ENCODE data around the gene ARHGEF1.

ARHGEF1 gene

DNA sequence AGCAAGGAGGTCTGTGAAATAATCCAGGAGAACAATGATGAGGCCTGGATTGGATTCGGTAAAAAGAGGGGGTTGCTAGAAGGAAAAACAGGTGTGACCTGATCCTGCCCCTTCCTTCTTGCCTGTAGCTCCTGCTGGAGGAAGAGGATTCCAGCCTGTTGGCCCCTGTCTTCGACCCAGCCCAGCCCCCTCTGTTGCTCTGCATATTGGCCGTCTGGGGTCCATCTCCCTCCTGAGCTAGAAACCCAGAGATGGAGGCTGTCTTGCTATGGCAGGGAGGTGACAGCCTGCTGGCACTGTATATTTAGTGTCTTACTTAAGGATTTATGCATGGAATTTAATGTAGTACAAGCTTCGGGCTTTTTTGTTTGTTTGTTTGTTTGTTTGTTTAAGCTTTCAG, 31.5 kb upstream of the ARHGEF1 start:
- TF ChIP-seq, protein P1, sequence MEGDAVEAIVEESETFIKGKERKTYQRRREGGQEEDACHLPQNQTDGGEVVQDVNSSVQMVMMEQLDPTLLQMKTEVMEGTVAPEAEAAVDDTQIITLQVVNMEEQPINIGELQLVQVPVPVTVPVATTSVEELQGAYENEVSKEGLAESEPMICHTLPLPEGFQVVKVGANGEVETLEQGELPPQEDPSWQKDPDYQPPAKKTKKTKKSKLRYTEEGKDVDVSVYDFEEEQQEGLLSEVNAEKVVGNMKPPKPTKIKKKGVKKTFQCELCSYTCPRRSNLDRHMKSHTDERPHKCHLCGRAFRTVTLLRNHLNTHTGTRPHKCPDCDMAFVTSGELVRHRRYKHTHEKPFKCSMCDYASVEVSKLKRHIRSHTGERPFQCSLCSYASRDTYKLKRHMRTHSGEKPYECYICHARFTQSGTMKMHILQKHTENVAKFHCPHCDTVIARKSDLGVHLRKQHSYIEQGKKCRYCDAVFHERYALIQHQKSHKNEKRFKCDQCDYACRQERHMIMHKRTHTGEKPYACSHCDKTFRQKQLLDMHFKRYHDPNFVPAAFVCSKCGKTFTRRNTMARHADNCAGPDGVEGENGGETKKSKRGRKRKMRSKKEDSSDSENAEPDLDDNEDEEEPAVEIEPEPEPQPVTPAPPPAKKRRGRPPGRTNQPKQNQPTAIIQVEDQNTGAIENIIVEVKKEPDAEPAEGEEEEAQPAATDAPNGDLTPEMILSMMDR (IDR thresholded peaks at IDR 0.05; ENCODE audit: insufficient read depth, low read length, missing control alignments) = no peak
- no peak for DNase-seq (ENCODE audit: low read depth, low spot score)
- ChIA-PET POLR2A (no interaction called here), CTCF (interaction anchor here (1.2 kb wide), 2 partner anchors 15 to 17 kb away, joined by 4 read pairs; no protein-coding TSS in a partner anchor)
- no peak overlapping the region for H3K4me3 ChIP-seq (ENCODE audit: low read depth, low read length)

DNA sequence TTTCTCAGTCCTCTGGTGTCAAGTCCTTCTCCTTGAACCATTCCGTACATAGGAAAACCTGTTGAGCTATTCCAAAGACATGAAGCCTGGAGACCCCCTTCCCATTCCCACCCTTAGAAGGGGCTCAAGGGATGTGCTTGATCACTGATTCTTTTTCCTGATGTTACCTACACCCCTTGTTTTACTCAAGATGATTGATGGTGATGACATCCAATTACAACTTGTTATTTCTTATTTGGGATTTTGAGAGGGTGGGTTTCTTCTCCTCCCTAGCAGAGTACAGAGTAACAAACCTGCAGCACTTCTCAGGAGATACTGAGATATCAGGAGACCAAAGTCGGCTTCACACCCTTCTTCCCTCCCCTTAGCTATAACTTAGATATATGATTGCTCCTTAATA, 29.6 kb upstream of the ARHGEF1 start:
- CTCF ChIA-PET = interaction anchor here (1.3 kb wide), 1 partner anchor 18 kb away, joined by 3 read pairs; no protein-coding TSS in a partner anchor
- H3K4me3 ChIP-seq (ENCODE audit: low read depth, low read length) = no peak overlapping the region
- TF ChIP-seq, protein P1 (IDR thresholded peaks at IDR 0.05; ENCODE audit: insufficient read depth, low read length, missing control alignments) = no peak
- POLR2A ChIA-PET = no interaction called here
- DNase-seq (ENCODE audit: low read depth, low spot score) = no peak

DNA sequence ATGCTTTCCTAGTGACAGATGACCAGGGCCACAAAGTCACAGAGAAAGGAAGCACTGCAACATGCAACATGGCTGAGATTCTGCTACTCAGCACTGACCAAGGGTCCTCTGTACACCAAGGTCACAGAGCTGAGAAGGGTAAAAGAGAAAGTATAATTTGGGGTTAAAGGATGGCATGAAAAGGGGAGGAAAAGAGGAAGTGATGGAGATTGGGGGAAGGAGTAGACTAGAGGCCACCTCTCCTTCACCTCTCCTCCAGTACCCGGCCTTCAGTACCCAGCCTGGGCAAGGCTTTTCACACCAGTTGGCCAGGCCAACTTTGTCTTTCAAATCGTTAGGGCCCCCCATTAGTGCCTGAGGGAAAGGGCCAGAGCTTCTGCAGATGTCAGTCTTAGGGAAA, 29.2 kb upstream of the ARHGEF1 start:
- H3K4me3 ChIP-seq (ENCODE audit: low read depth, low read length) = no peak overlapping the region
- DNase-seq (ENCODE audit: low read depth, low spot score) = no peak
- CTCF ChIA-PET = interaction anchor here (1.1 kb wide), 1 partner anchor 18 kb away, joined by 5 read pairs; no protein-coding TSS in a partner anchor
- TF ChIP-seq, protein P1 (IDR thresholded peaks at IDR 0.05; ENCODE audit: insufficient read depth, low read length, missing control alignments) = no peak
- POLR2A ChIA-PET = no interaction called here

DNA sequence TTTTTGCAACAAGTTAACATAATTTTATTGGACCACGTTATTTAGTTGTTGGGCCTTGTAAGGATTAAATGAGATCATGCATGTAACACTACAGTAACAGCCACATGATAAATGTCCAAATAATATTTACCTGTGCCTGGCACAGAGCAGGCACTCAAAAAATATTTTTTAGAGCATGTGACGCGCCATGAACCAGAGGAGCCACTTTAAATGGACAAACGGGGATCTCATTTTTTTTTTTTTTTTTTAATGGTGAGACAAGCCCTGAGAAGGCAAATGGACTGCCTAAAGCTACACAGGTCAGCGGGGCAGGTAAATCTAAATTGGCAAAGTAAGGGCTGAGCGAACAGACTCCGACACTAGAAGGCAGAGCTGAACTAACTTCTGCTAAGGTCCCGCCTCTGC, 23.8 kb upstream of the ARHGEF1 start:
- peak overlapping the region; percentile 52 for H3K4me3 ChIP-seq (ENCODE audit: low read depth, low read length)
- CTCF ChIA-PET = interaction anchor here (0.6 to 2.9 kb wide), 10 partner anchors 9 to 99 kb away, joined by 3 to 11 read pairs (median 4); partner anchors contain the start of gene RABAC1
- DNase-seq (ENCODE audit: low read depth, low spot score) = no peak
- TF ChIP-seq, protein P1 (IDR thresholded peaks at IDR 0.05; ENCODE audit: insufficient read depth, low read length, missing control alignments) = no peak
- POLR2A ChIA-PET = interaction anchor here (0.9 to 2.5 kb wide), 7 partner anchors 9 to 100 kb away, joined by 3 to 27 read pairs (median 9); partner anchors contain the start of gene RABAC1

DNA sequence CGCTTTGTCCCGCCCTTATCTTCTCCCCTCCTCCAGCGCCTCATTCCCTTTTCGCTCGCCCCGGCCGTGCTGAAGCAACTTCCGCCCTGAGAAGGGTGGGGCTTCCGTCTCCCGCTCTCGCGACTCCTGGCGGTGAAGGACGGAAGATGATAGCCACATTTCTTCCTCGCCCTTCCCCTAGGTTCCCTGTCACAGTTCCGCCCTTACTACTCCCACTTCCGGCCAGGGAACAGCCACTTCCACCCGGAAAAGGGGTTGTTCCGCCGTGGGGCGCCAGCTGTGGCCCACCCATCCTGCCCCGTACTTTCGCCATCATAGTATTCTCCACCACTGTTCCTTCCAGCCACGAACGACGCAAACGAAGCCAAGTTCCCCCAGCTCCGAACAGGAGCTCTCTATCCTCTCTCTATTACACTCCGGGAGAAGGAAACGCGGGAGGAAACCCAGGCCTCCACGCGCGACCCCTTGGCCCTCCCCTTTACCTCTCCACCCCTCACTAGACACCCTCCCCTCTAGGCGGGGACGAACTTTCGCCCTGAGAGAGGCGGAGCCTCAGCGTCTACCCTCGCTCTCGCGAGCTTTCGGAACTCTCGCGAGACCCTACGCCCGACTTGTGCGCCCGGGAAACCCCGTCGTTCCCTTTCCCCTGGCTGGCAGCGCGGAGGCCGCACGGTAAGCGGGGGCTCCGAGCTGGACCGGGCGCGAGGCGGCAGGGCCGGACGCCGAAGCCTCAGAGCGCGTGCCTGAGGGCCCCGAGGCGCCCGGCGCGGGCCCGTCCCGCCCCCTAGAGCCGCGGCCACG, 23.2 kb upstream of the ARHGEF1 start, which contains the start of gene RPS19:
Gene RPS19, plus strand, starts transcription at position 638 of the 801 bp plus-strand sequence. CDS start 520 bp downstream, outside the sequence.
- TF ChIP-seq, protein P1 (IDR thresholded peaks at IDR 0.05; ENCODE audit: insufficient read depth, low read length, missing control alignments) = peak; percentile 62
- H3K4me3 ChIP-seq (ENCODE audit: low read depth, low read length) = peak within 1 kb of the TSS; percentile 98
- ChIA-PET POLR2A (interaction anchor here (0.8 to 2.5 kb wide), 10 partner anchors 9 to 535 kb away, joined by 3 to 27 read pairs (median 6); partner anchors contain the start of gene RABAC1), CTCF (interaction anchor here (0.6 to 2.9 kb wide), 12 partner anchors 9 to 175 kb away, joined by 3 to 11 read pairs (median 4); partner anchors contain the start of gene RABAC1)
- peak; percentile 87 for DNase-seq (ENCODE audit: low read depth, low spot score)
